Stimulated activated CD4-positive, alpha-beta T cell treated with anti-CD3 and anti-CD28 coated beads, Interleukin-2, amount 100 ng/mL, for 48 hours (primary cell): Measurements from ENCODE around the gene DUSP1.

Experiments used
- DNase-seq, 2 donors: peaks; one replicate each; pipeline ENCODE4 v3.0.0-alpha.2; 2020

The DUSP1 gene

GRCh38 chr5:172721455-172722326 lies 49.3 kb downstream of the DUSP1 start:
- no peak for DNase-seq

GRCh38 chr5:172720655-172721054 lies 50.3 kb downstream of the DUSP1 start:
- DNase-seq, result no peak

GRCh38 chr5:172719211-172719610 lies 51.8 kb downstream of the DUSP1 start:
- DNase-seq, result no peak

DNA sequence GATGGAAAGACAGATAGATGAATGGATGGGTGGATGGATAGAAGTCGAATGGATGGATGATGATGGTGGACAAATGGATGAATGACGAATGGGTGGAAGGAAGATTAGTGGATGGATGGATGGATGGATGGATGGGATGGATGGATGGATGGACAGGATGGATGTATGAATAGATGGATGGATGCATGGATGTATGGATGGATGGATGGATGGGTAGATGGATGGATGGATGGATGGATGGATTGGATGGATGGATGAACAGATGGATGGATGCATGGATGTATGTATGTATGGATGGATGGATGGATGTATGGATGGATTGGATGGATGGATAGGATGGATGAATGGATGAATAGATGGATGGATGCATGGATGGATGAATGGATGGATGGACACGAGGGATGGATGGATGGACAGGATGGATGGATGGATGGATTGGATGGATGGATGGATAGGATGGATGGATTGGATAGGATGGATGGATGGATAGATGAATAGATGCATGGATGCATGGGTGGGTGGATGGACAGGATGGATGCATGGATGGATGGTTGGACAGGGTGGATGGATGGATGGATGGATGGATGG lies 52.4 kb downstream of the DUSP1 start:
- no peak for DNase-seq
